ENCODE measurements around the gene ENDOV. TPM values are rescaled to one million over a fixed set of nuclear protein-coding genes. Genes with fewer than 3 reads are reported as not detected.
A peak's percentile ranks its signal among the peaks of the same experiment; 100 is the strongest.

ENDOV gene
- total and polyA plus RNA-seq, 2 of the 13 experiments (the other 11 are each of a cell fraction or from before 2014, with no cell fraction given), result 15.1 to 17.1 TPM

GRCh38 chr17:80424878-80425765 is 10.2 kb downstream of the ENDOV start:
- CTCF ChIA-PET (ENCODE audit: low intra/inter-chr PET ratio, low total read pairs), result interaction anchor here (0.9 kb wide), 1 partner anchor 150 kb away, joined by 3 read pairs; no protein-coding TSS in a partner anchor
- in situ Hi-C loops (cut with HindIII; ENCODE audit: extremely low pct_ligation_motif_present, low pct_unique_long_range_greater_than_20kb), result loop anchor here (5.0 kb wide), 3 partner anchors 82 to 557 kb away; no protein-coding TSS in a partner anchor

GRCh38 chr17:80425835-80426426 is 11.0 kb downstream of the ENDOV start:
- intact Hi-C loops (cut with micrococcal nuclease; ENCODE audit: unreplicated experiment) (loop anchor here (5.0 kb wide), 2 partner anchors 226 to 551 kb away; no protein-coding TSS in a partner anchor), in situ Hi-C loops (cut with HindIII; ENCODE audit: extremely low pct_ligation_motif_present, low pct_unique_long_range_greater_than_20kb) (loop anchor here (5.0 kb wide), 3 partner anchors 81 to 556 kb away; no protein-coding TSS in a partner anchor)
- Histone ChIP-seq H3K9ac (ENCODE audit: insufficient read depth, low read depth, low read length) (no peak overlapping the region), H3K79me2 (ENCODE audit: insufficient read depth, low read length) (no peaks in the 10 kb centered on the region), H3K27me3 (ENCODE audit: control insufficient read depth in 1 of 2, insufficient read depth in 2 of 2, low read length in 2 of 2) (no peaks in the 10 kb centered on the region), H3K4me2 (ENCODE audit: low read depth, low read length) (no peak overlapping the region), H3K4me3 (replicated peaks in 1 of 3; ENCODE audit: insufficient read depth in 1 of 3, low read depth in 2 of 3, low read length in 3 of 3) (no peak overlapping the region), H2AFZ (ENCODE audit: low read length) (no peak overlapping the region), H3K27ac (ENCODE audit: extremely low read length, insufficient read depth, low read length) (no peak overlapping the region), H3K9me3 (ENCODE audit: low read length) (no peaks in the 10 kb centered on the region), H3K4me1 (ENCODE audit: insufficient read depth, low read length) (no peaks in the 10 kb centered on the region), H4K20me1 (ENCODE audit: insufficient read depth, low read length) (no peaks in the 10 kb centered on the region), H3K36me3 (replicated peaks in 1 of 2; ENCODE audit: control insufficient read depth in 1 of 2, insufficient read depth in 2 of 2, low read length in 2 of 2) (no peaks in the 10 kb centered on the region)
- no TSS peak for BruUV-seq (replicated peaks)
- WGBS (ENCODE audit: low lambda C conversion rate), result 57% methylated on average over 8 of the region's 9 CpGs
- DNase-seq (ENCODE audit: low spot score) (no peak), ATAC-seq (no peak), FAIRE-seq (no peak)
- POLR2A ChIA-PET, result interaction anchor here (0.5 kb wide), 1 partner anchor 77 kb away, joined by 4 read pairs; no protein-coding TSS in a partner anchor
- CTCF ChIA-PET (ENCODE audit: low intra/inter-chr PET ratio, low total read pairs), result interaction anchor here (1.5 to 5.9 kb wide), 3 partner anchors 86 to 224 kb away, joined by 7 to 114 read pairs (median 8); no protein-coding TSS in a partner anchor
- TF ChIP-seq BCL3 (CRISPR knock-in tag; IDR thresholded peaks at IDR 0.05) (peak; percentile 3; the same call in 1 of the 2 replicates), POLR2A (IDR thresholded peaks at IDR 0.05; ENCODE audit: insufficient read depth in 1 of 2, low read depth in 2 of 2, low read length in 2 of 2) (no peak), ZNF691 (CRISPR knock-in tag; IDR thresholded peaks at IDR 0.05; ENCODE audit: borderline replicate concordance, low read depth) (no peak), RFXANK (CRISPR knock-in tag; IDR thresholded peaks at IDR 0.05) (no peak), ZBTB3 (CRISPR knock-in tag; IDR thresholded peaks at IDR 0.05; ENCODE audit: borderline replicate concordance, low read depth) (no peak), SNAPC4 (CRISPR knock-in tag; IDR thresholded peaks at IDR 0.05) (no peak)

More at GRCh38 chr17:80424878-80425765, 10.2 kb downstream of the ENDOV start:
- 0 out of 3 replicates have a peak, but pooled peaks have one; percentile 9 for ATAC-seq
- Histone ChIP-seq H3K27ac (ENCODE audit: extremely low read length, insufficient read depth, low read length) (no peak overlapping the region), H3K4me3 (replicated peaks in 1 of 3; ENCODE audit: insufficient read depth in 1 of 3, low read depth in 2 of 3, low read length in 3 of 3) (no peak overlapping the region), H3K27me3 (ENCODE audit: control insufficient read depth in 1 of 2, insufficient read depth in 2 of 2, low read length in 2 of 2) (no peaks in the 10 kb centered on the region), H2AFZ (ENCODE audit: low read length) (no peak overlapping the region), H3K9ac (ENCODE audit: insufficient read depth, low read depth, low read length) (no peak overlapping the region), H3K4me2 (ENCODE audit: low read depth, low read length) (no peak overlapping the region), H3K9me3 (ENCODE audit: low read length) (no peaks in the 10 kb centered on the region), H3K36me3 (replicated peaks in 1 of 2; ENCODE audit: control insufficient read depth in 1 of 2, insufficient read depth in 2 of 2, low read length in 2 of 2) (0 out of 5 replicates have a peak, but pooled peaks cover 0 to 2% of the 10 kb centered on the region in 2 experiments), H3K4me1 (ENCODE audit: insufficient read depth, low read length) (no peaks in the 10 kb centered on the region), H3K79me2 (ENCODE audit: insufficient read depth, low read length) (no peaks in the 10 kb centered on the region), H4K20me1 (ENCODE audit: insufficient read depth, low read length) (no peaks in the 10 kb centered on the region)
- no peak for FAIRE-seq
- intact Hi-C loops (cut with micrococcal nuclease; ENCODE audit: unreplicated experiment), result loop anchor here (5.0 kb wide), 2 partner anchors 227 to 552 kb away; no protein-coding TSS in a partner anchor
- peak; percentile 9 for TF ChIP-seq HNRNPLL (IDR thresholded peaks at IDR 0.05; ENCODE audit: low read depth, low read length, poor library complexity, severe bottlenecking)
- no peak for TF ChIP-seq MXI1 (IDR thresholded peaks at IDR 0.05; ENCODE audit: borderline replicate concordance, low read depth, low read length)
- WGBS (ENCODE audit: low lambda C conversion rate), result 69% methylated on average over 21 of the region's 27 CpGs
- no TSS peak for BruUV-seq (replicated peaks)
- no peak for DNase-seq (ENCODE audit: low spot score)
- POLR2A ChIA-PET, result interaction anchor here (0.5 kb wide), 1 partner anchor 77 kb away, joined by 4 read pairs; no protein-coding TSS in a partner anchor
